Activated naive CD4-positive, alpha-beta T cell treated with anti-CD3 and anti-CD28 coated beads for 36 hours (primary cell): ENCODE measurements around the gene PIK3CB. TPM values are rescaled to one million over a fixed set of nuclear protein-coding genes. Genes with fewer than 3 reads are reported as not detected.
"Not testable (repeated sequence)": the region's sequence is repeated elsewhere in the genome, so short reads cannot be mapped to it uniquely, and the experiment has no call there.

Experiments
- CTCF ChIA-PET: fragments of 350-600 bp; sonication (Branson Sonifier 250); formaldehyde crosslinking; loops from one replicate; lab custom pipeline; 2021; ENCODE audit warnings: antibody characterized with exemption; lab: Charles Lee
- DNase-seq: peaks from one replicate; pipeline ENCODE4 v3.0.0-alpha.2; 2020
- H3K27ac Mint-ChIP-seq: one replicate; pipeline ENCODE4 v1.8.0; 2021; ENCODE audit warnings: mild to moderate bottlenecking, mixed read lengths
- H3K27me3 Mint-ChIP-seq: one replicate; pipeline ENCODE4 v1.8.0; 2021; ENCODE audit warnings: low read depth, mixed read lengths
- H3K36me3 Mint-ChIP-seq: one replicate; pipeline ENCODE4 v1.8.0; 2021; ENCODE audit warnings: low read depth, mixed read lengths
- H3K4me1 Mint-ChIP-seq: one replicate; pipeline ENCODE4 v1.8.0; 2021; ENCODE audit warnings: low read depth, mixed read lengths
- H3K4me3 Mint-ChIP-seq: one replicate; pipeline ENCODE4 v1.8.0; 2021; ENCODE audit warnings: mild to moderate bottlenecking, moderate library complexity, mixed read lengths
- H3K9me3 Mint-ChIP-seq: one replicate; pipeline ENCODE4 v1.8.0; 2021; ENCODE audit warnings: mixed read lengths
- intact Hi-C: fragments of 100-400 bp; cut with micrococcal nuclease; formaldehyde crosslinking; loops from one replicate; pipeline ENCODE4 v1.15.1; 2023
- total RNA-seq, 2 experiments: library from RNA; stranded (reverse); gene quantifications; one replicate each; pipeline ENCODE4 v1.2.3, GENCODE V29; 2021

PIK3CB gene
- total RNA-seq, 2 experiments from 2014 or later, result 19.2 to 20.6 TPM

DNA sequence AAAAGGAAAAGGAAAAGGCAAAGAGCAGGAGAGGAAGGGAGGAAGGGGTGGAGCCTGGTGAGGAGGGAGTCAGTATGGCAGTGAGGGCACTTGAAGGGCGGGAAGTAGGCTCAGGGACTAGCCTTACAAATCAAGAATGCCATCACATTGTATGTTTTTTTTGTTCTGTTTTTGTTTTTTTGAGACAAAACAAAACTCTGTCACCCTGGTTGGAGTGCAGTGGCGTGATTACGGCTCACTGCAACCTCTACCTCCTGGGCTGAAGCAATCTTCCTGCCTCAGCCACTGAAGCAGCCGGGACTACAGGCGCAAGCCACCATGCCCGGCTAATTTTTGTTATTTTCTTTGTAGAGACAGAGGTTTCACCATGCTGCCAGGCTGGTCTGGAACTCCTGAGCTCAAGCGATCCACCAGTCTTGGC lies 10.5 kb upstream of the PIK3CB start:
- Mint-ChIP-seq H3K27me3 (no peaks in the 10 kb centered on the region), H3K27ac (no peak overlapping the region)

DNA sequence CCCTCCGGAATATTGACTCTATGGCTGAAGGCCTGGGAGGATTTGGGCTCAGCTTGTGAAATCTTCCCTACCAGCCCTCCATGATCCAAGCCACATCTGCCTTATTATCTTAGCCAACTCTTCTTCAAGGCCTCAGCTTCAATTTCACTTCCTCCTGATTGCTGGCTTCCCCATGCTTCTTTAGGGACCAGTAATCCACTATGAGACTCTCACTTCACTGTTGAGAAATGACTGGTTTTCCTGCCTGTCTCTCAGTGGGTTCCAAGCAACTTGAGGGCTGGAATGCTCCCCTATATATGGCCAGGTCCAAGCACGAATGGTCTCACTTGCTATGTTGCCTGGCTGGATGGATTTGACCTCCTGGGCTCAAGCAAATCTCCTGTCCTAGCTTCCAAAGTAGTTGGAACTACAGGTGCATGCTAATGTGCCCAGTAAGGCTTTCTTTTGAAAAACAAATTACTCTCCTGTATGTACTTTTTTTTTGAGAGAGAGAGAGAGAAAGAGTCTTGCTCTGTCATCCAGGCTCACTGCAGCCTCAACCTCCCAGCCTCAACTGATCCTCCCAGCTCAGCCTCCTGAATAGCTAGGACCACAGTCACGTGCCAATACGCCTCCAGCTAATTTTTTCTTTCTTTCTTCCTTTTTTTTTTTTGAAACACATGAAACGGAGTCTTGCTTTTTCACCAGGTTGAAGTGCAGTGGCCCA lies 7.9 kb upstream of the PIK3CB start:
- no peak for DNase-seq
- CTCF ChIA-PET, result interaction anchor here (1.2 to 4.5 kb wide), 2 partner anchors 73 to 144 kb away, joined by 3 to 15 read pairs; no protein-coding TSS in a partner anchor
- Mint-ChIP-seq H3K36me3 (no peaks in the 10 kb centered on the region), H3K27ac (no peak overlapping the region), H3K27me3 (no peaks in the 10 kb centered on the region), H3K9me3 (no peaks in the 10 kb centered on the region), H3K4me3 (no peak overlapping the region), H3K4me1 (no peaks in the 10 kb centered on the region)
- intact Hi-C loops, result no loop called here

More for the DNA sequence above, 10.5 kb upstream of the PIK3CB start:
- Mint-ChIP-seq H3K9me3 (no peaks in the 10 kb centered on the region), H3K4me3 (no peak overlapping the region), H3K4me1 (no peaks in the 10 kb centered on the region), H3K36me3 (no peaks in the 10 kb centered on the region)
- DNase-seq, result no peak
- CTCF ChIA-PET, result no interaction called here
- intact Hi-C loops, result no loop called here

DNA sequence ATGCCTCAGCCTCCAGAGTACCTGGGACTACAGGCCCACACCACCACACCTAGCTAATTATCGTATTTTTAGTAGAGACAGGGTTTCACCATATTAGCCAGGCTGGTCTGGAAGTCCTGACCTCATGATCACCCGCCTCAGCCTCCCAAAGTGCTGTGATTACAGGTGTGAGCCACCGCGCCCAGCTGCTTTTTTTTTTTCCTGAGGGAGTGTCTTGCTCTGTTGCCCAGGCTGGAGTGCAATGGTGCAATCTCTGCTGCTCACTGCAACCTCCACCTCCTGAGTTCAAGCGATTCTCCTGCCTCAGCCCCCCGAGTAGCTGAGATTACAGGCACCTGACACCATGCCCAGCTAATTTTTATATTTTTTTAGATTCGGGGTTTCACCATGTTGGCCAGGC lies 3.7 kb upstream of the PIK3CB start:
- DNase-seq, H3K27ac Mint-ChIP-seq, H3K27me3 Mint-ChIP-seq, H3K36me3 Mint-ChIP-seq, H3K9me3 Mint-ChIP-seq, H3K4me3 Mint-ChIP-seq: not testable (repeated sequence)
- H3K4me1 Mint-ChIP-seq, result peaks cover 13% of the 10 kb centered on the region
- CTCF ChIA-PET, result interaction anchor here (0.6 to 1.4 kb wide), 3 partner anchors 58 to 77 kb away, joined by 4 to 5 read pairs (median 4); no protein-coding TSS in a partner anchor
- intact Hi-C loops, result loop anchor here (10.0 kb wide), 3 partner anchors 276 to 546 kb away; partner anchors contain the start of genes COPB2 and NME9

DNA sequence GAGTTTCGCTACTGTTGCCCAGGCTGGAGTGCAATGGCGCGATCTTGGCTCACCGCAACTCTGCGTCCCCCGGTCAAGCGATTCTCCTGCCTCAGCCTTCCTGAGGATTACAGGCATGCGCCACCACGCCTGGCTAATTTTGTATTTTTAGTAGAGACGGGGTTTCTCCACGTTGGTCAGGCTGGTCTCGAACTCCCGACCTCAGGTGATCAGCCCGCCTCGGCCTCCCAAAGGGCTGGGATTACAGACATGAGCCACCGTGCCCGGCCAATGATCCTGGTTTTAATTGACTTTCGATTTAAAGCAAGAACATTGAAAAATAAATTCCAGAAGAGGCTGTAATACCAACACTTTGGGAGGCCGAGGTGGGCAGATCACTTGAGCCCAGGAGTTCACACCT lies 1.1 kb upstream of the PIK3CB start:
- not testable (repeated sequence) for H3K4me3 Mint-ChIP-seq, H3K27me3 Mint-ChIP-seq, H3K36me3 Mint-ChIP-seq, H3K9me3 Mint-ChIP-seq, DNase-seq
- Mint-ChIP-seq H3K4me1 (peaks cover 25% of the 10 kb centered on the region), H3K27ac (peak overlapping the region; percentile 46)
- CTCF ChIA-PET, result interaction anchor here (0.6 to 1.3 kb wide), 2 partner anchors 68 to 79 kb away, joined by 3 to 7 read pairs; no protein-coding TSS in a partner anchor
- intact Hi-C loops, result loop anchor here (1.0 to 10.0 kb wide), 5 partner anchors 242 to 662 kb away; partner anchors contain the start of genes CEP70, COPB2, DBR1 and NME9

DNA sequence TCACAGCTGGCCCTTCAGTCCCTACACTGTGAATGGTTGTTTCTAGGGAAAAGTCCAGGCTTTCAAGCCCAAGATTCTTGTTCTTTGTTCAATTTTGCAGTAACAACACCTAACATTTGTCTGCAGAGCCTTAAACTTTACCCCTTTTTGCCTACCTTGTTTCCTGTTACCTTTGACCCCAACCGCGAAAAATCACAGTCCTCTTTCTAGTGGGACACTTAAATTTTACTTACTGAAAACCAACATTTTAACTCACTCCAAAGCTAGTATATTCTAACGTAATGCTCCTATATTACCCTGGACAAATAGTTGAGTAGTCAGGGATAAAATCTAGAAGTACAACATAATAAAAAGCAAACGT lies 649 bp upstream of the PIK3CB start:
- peak; percentile 16 for DNase-seq
- Mint-ChIP-seq H3K4me1 (peaks cover 25% of the 10 kb centered on the region), H3K27ac (peak overlapping the region; percentile 99), H3K9me3 (no peaks in the 10 kb centered on the region), H3K27me3 (no peaks in the 10 kb centered on the region), H3K36me3 (peaks cover 9% of the 10 kb centered on the region), H3K4me3 (peak overlapping the region; percentile 98)
- intact Hi-C loops, result loop anchor here (1.0 to 10.0 kb wide), 5 partner anchors 241 to 661 kb away; partner anchors contain the start of genes CEP70, COPB2, DBR1 and NME9
- CTCF ChIA-PET, result interaction anchor here (0.6 to 1.3 kb wide), 2 partner anchors 69 to 80 kb away, joined by 3 to 7 read pairs; no protein-coding TSS in a partner anchor

- H3K27me3 Mint-ChIP-seq, result no peaks in the 10 kb centered on the region
- H3K4me1 Mint-ChIP-seq, result peaks cover 32% of the 10 kb centered on the region
- H3K4me3 Mint-ChIP-seq, result peak overlapping the region; percentile 98
- DNase-seq, result peak; percentile 73
- CTCF ChIA-PET, result interaction anchor here (0.6 to 1.4 kb wide), 2 partner anchors 17 to 82 kb away, joined by 3 to 5 read pairs; no protein-coding TSS in a partner anchor
- H3K36me3 Mint-ChIP-seq, result peaks cover 16% of the 10 kb centered on the region
- intact Hi-C loops, result loop anchor here (1.0 to 10.0 kb wide), 10 partner anchors 60 to 551 kb away; partner anchors contain the start of genes COPB2, FAIM, MRPS22 and NME9
- no peaks in the 10 kb centered on the region for H3K9me3 Mint-ChIP-seq
- H3K27ac Mint-ChIP-seq, result peak overlapping the region; percentile 89
These were observed 681 bp downstream of the PIK3CB start for GRCh38 chr3:138833899-138834595.

GRCh38 chr3:138832473-138833057 lies 2.2 kb downstream of the PIK3CB start:
- Mint-ChIP-seq H3K4me1 (peaks cover 32% of the 10 kb centered on the region), H3K36me3 (peaks cover 16% of the 10 kb centered on the region)
- intact Hi-C loops, result loop anchor here (1.0 to 10.0 kb wide), 10 partner anchors 58 to 552 kb away; partner anchors contain the start of genes COPB2, FAIM, MRPS22 and NME9
- H3K27me3 Mint-ChIP-seq, H3K4me3 Mint-ChIP-seq, H3K9me3 Mint-ChIP-seq, H3K27ac Mint-ChIP-seq, DNase-seq: not testable (repeated sequence)
- CTCF ChIA-PET, result interaction anchor here (0.7 kb wide), 1 partner anchor 83 kb away, joined by 3 read pairs; no protein-coding TSS in a partner anchor

- intact Hi-C loops, result loop anchor here (5.0 to 10.0 kb wide), 4 partner anchors 285 to 555 kb away; partner anchors contain the start of genes COPB2, MRPS22 and NME9
- CTCF ChIA-PET, result no interaction called here
- Mint-ChIP-seq H3K27ac (no peak overlapping the region), H3K36me3 (peaks cover 19% of the 10 kb centered on the region), H3K4me1 (peaks cover 31% of the 10 kb centered on the region), H3K27me3 (no peaks in the 10 kb centered on the region), H3K9me3 (no peaks in the 10 kb centered on the region), H3K4me3 (no peak overlapping the region)
- no peak for DNase-seq
These were observed 4.7 kb downstream of the PIK3CB start for GRCh38 chr3:138829886-138830510.

GRCh38 chr3:138829097-138829496 lies 5.6 kb downstream of the PIK3CB start:
- H3K4me1 Mint-ChIP-seq, result peaks cover 33% of the 10 kb centered on the region
- no peaks in the 10 kb centered on the region for H3K27me3 Mint-ChIP-seq
- no peak overlapping the region for H3K27ac Mint-ChIP-seq
- H3K36me3 Mint-ChIP-seq, result peaks cover 20% of the 10 kb centered on the region
- H3K4me3 Mint-ChIP-seq, result no peak overlapping the region
- intact Hi-C loops, result no loop called here
- DNase-seq, result no peak
- CTCF ChIA-PET, result no interaction called here
- H3K9me3 Mint-ChIP-seq, result no peaks in the 10 kb centered on the region

GRCh38 chr3:138827222-138827621 lies 7.5 kb downstream of the PIK3CB start:
- Mint-ChIP-seq H3K27me3 (no peaks in the 10 kb centered on the region), H3K4me3 (no peak overlapping the region), H3K9me3 (no peaks in the 10 kb centered on the region), H3K27ac (no peak overlapping the region), H3K36me3 (peaks cover 20% of the 10 kb centered on the region), H3K4me1 (peaks cover 21% of the 10 kb centered on the region)
- intact Hi-C loops, result no loop called here
- CTCF ChIA-PET, result no interaction called here
- no peak for DNase-seq

- H3K27me3 Mint-ChIP-seq, result no peaks in the 10 kb centered on the region
- intact Hi-C loops, result no loop called here
- H3K9me3 Mint-ChIP-seq, result no peaks in the 10 kb centered on the region
- CTCF ChIA-PET, result interaction anchor here (0.6 to 1.2 kb wide), 2 partner anchors 11 to 90 kb away, joined by 3 read pairs; no protein-coding TSS in a partner anchor
- DNase-seq, result no peak
- H3K4me3 Mint-ChIP-seq, result no peak overlapping the region
- peaks cover 19% of the 10 kb centered on the region for H3K4me1 Mint-ChIP-seq
- H3K36me3 Mint-ChIP-seq, result peaks cover 11% of the 10 kb centered on the region
- no peak overlapping the region for H3K27ac Mint-ChIP-seq
These were observed 9.4 kb downstream of the PIK3CB start for GRCh38 chr3:138825336-138825735.
